WTC11 (cell line): ENCODE measurements around the gene MSH2.

Experiments used
- ATF2 ChIP-seq: sonication (generic); formaldehyde crosslinking; IDR thresholded peaks from 2 replicates; pipeline ENCODE4 v1.8.1; 2022; ENCODE audit warnings: low read depth, missing genetic modification reagents, borderline replicate concordance
- CBFB ChIP-seq: sonication (generic); formaldehyde crosslinking; IDR thresholded peaks from 2 replicates; pipeline ENCODE4 v1.8.1; 2022; ENCODE audit warnings: mild to moderate bottlenecking, low read depth, missing genetic modification reagents
- CTCF ChIP-seq: fragments of 200-600 bp; IDR thresholded peaks from 2 replicates; pipeline ENCODE4 v1.8.0; 2022; ENCODE audit warnings: antibody characterized with exemption
- ETV6 ChIP-seq: sonication (generic); formaldehyde crosslinking; IDR thresholded peaks from 2 replicates; pipeline ENCODE4 v1.8.1; 2022; ENCODE audit warnings: mild to moderate bottlenecking, missing genetic modification reagents
- FOXK1 ChIP-seq: sonication (generic); formaldehyde crosslinking; IDR thresholded peaks from 2 replicates; pipeline ENCODE4 v1.8.0; 2022; ENCODE audit warnings: mild to moderate bottlenecking, moderate library complexity, missing genetic modification reagents
- JUN ChIP-seq: sonication (generic); formaldehyde crosslinking; IDR thresholded peaks from 2 replicates; pipeline ENCODE4 v1.8.0; 2023; ENCODE audit warnings: mild to moderate bottlenecking, missing genetic modification reagents
- NFE2L1 ChIP-seq: sonication (generic); formaldehyde crosslinking; IDR thresholded peaks from 2 replicates; pipeline ENCODE4 v1.8.1; 2023; ENCODE audit warnings: missing genetic modification reagents
- NR1H2 ChIP-seq: sonication (generic); formaldehyde crosslinking; IDR thresholded peaks from 2 replicates; pipeline ENCODE4 v1.9.0; 2021; ENCODE audit warnings: mild to moderate bottlenecking, moderate library complexity, missing genetic modification reagents
- SMAD4 ChIP-seq: sonication (generic); formaldehyde crosslinking; IDR thresholded peaks from 2 replicates; pipeline ENCODE4 v1.8.0; 2022; ENCODE audit warnings: mild to moderate bottlenecking, missing genetic modification reagents
- SP1 ChIP-seq: sonication (generic); formaldehyde crosslinking; conservative IDR thresholded peaks from 2 replicates; pipeline ENCODE4 v1.8.1; 2022; ENCODE audit warnings: missing genetic modification reagents
- ZNF317 ChIP-seq: sonication (generic); formaldehyde crosslinking; IDR thresholded peaks from 2 replicates; pipeline ENCODE4 v1.8.1; 2023; ENCODE audit warnings: low read depth, mild to moderate bottlenecking, moderate library complexity, missing genetic modification reagents, borderline replicate concordance
- ZSCAN18 ChIP-seq: fragments of 250-450 bp; sonication (Bioruptor Pico); IDR thresholded peaks from 2 replicates; pipeline ENCODE4 v2.1.2; 2022; ENCODE audit warnings: mild to moderate bottlenecking, moderate library complexity

GRCh38 chr2:47420214-47420613 lies 17.3 kb downstream of the MSH2 start:
- TF ChIP-seq CTCF (no peak), SMAD4 (CRISPR knock-in tag) (no peak), CBFB (CRISPR knock-in tag) (no peak), ATF2 (CRISPR knock-in tag) (no peak), SP1 (CRISPR knock-in tag) (no peak), NR1H2 (CRISPR knock-in tag) (no peak), FOXK1 (CRISPR knock-in tag) (no peak), JUN (CRISPR knock-in tag) (no peak), ZSCAN18 (CRISPR knock-in tag) (no peak), NFE2L1 (CRISPR knock-in tag) (no peak), ETV6 (no peak), ZNF317 (CRISPR knock-in tag) (no peak)
